Activated CD4-positive, CD25-positive, alpha-beta regulatory T cell treated with anti-CD3 and anti-CD28 coated beads, Interleukin-2, amount 50 U/mL, for 72 hours (primary cell): ENCODE results near the gene SSBP1.

Experiments used
- DNase-seq: peaks from one replicate; pipeline ENCODE4 v3.0.0; 2021

Gene SSBP1

DNA sequence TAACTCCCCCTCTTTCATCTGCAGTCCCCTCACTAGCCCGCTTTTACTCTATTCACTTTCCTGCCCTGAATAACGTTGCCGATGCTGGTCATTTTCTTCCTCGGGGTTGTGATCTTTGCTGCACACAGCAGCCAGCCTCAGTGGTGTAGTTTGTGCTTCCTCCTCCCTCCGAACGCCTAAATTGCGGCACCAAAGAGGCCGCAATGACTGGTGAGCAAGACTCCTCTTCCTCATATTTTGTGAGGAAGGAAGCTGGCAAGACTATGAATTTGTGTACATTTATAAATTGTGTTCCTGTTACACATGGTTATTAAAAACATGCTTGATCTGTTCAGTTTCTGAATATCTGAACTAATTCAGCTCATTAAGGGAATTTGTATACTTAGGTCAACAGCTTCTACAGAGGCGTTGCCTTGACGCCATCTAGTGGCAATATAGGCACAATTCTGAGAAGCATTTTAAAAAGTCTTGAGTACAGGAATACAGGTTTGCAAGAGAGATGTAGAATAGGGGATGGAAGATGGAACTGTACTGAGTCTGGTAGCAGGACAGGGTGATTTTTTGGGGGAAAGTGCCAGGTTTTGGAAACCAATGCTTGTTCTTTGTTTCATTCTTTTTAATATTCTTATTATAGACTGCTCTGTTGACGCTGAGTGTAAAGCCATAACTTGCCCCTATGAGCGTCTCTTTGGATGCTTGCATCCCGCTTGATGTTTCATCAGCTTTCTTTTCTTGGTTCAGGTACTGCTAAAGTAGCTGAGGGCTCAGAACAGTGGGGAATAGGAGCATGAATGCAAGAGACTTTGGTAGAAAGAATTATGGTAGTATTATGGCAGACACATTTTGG lies 47.8 kb downstream of the SSBP1 start:
- no peak for DNase-seq

GRCh38 chr7:141788296-141788695 lies 50.1 kb downstream of the SSBP1 start:
- DNase-seq, result no peak

- no peak for DNase-seq
These were observed 51.8 kb downstream of the SSBP1 start, which contains the start of gene TAS2R5 for GRCh38 chr7:141789917-141790316. TAS2R5 (plus strand) TSS chr7:141790217; CDS start chr7:141790362, 145 bp downstream.

GRCh38 chr7:141792526-141792925 lies 54.4 kb downstream of the SSBP1 start:
- no peak for DNase-seq
